Loucy (cell line): Measurements from ENCODE around the gene WWOX.

ENCODE experiments used
- H2AFZ ChIP-seq: fragments of 200-600 bp; sonication (generic); 2 replicates; pipeline ENCODE4 v1.6.0; 2016; ENCODE audit warnings: antibody characterized with exemption, mild to moderate bottlenecking, low read length, moderate library complexity
- H3F3A ChIP-seq: fragments of 200-600 bp; 2 replicates; pipeline ENCODE4 v1.6.0; 2016; ENCODE audit warnings: antibody characterized with exemption, low read depth, mild to moderate bottlenecking
- H3K27me3 ChIP-seq: fragments of 200-600 bp; sonication (generic); 2 replicates; pipeline ENCODE4 v1.6.1; 2014; ENCODE audit warnings: low read length, mild to moderate bottlenecking; ENCODE audit not compliant: insufficient read depth, poor library complexity, severe bottlenecking
- H3K36me3 ChIP-seq: fragments of 200-600 bp; sonication (generic); 2 replicates; pipeline ENCODE4 v1.6.1; 2016; ENCODE audit warnings: low read length; ENCODE audit not compliant: insufficient read depth
- H3K4me1 ChIP-seq: fragments of 200-600 bp; sonication (generic); 2 replicates; pipeline ENCODE4 v1.5.1; 2014; ENCODE audit warnings: low read length, mild to moderate bottlenecking; ENCODE audit not compliant: insufficient read depth, poor library complexity, severe bottlenecking
- H3K4me2 ChIP-seq: fragments of 200-600 bp; sonication (generic); 2 replicates; pipeline ENCODE4 v1.6.0; 2014; ENCODE audit warnings: antibody characterized with exemption, low read length, low read depth, mild to moderate bottlenecking; ENCODE audit not compliant: poor library complexity, severe bottlenecking
- H3K4me3 ChIP-seq: fragments of 200-600 bp; sonication (generic); 2 replicates; pipeline ENCODE4 v1.5.1; 2014; ENCODE audit warnings: low read length, mild to moderate bottlenecking, mixed read lengths; ENCODE audit not compliant: poor library complexity, severe bottlenecking
- H3K79me2 ChIP-seq: fragments of 200-600 bp; sonication (generic); 2 replicates; pipeline ENCODE4 v1.6.1; 2014; ENCODE audit warnings: low read length; ENCODE audit not compliant: insufficient read depth
- H3K9ac ChIP-seq: fragments of 200-600 bp; sonication (generic); 2 replicates; pipeline ENCODE4 v1.6.0; 2014; ENCODE audit warnings: mild to moderate bottlenecking, low read depth, low read length, moderate library complexity; ENCODE audit not compliant: poor library complexity, severe bottlenecking
- H3K9me2 ChIP-seq: fragments of 200-600 bp; sonication (generic); replicated peaks from 2 replicates; pipeline ENCODE4 v1.6.1; 2016; ENCODE audit warnings: low read depth, low read length, mixed read lengths
- H3K9me3 ChIP-seq: fragments of 200-600 bp; sonication (generic); 2 replicates; pipeline ENCODE4 v1.6.1; 2014; ENCODE audit warnings: mild to moderate bottlenecking, antibody characterized with exemption, low read length, low read depth; ENCODE audit not compliant: insufficient read depth
- H4K20me1 ChIP-seq: fragments of 200-600 bp; sonication (generic); 2 replicates; pipeline ENCODE4 v1.6.0; 2014; ENCODE audit warnings: antibody characterized with exemption, low read length, mild to moderate bottlenecking; ENCODE audit not compliant: insufficient read depth, poor library complexity, severe bottlenecking
- EZH2phosphoT487 ChIP-seq: fragments of 200-600 bp; IDR thresholded peaks from 2 replicates; pipeline ENCODE4 v1.6.1; 2018; ENCODE audit warnings: antibody characterized with exemption, mild to moderate bottlenecking, moderate library complexity, borderline replicate concordance
- TF ChIP-seq, protein P1 (sequence below): fragments of 200-600 bp; sonication (generic); conservative IDR thresholded peaks from 2 replicates; pipeline ENCODE4 v1.5.1; 2014; ENCODE audit warnings: mild to moderate bottlenecking, antibody characterized with exemption, low read length

WWOX gene

GRCh38 chr16:78434401-78434800 lies 334.9 kb downstream of the WWOX start:
- Histone ChIP-seq H3K4me2 (no peak overlapping the region), H3F3A (no peaks in the 10 kb centered on the region), H3K9me2 (no peaks in the 10 kb centered on the region), H3K27me3 (no peaks in the 10 kb centered on the region), H3K9ac (no peak overlapping the region), H3K4me3 (no peak overlapping the region), H2AFZ (no peak overlapping the region), H3K4me1 (peaks cover 24% of the 10 kb centered on the region), H3K9me3 (no peaks in the 10 kb centered on the region), H4K20me1 (no peaks in the 10 kb centered on the region), H3K79me2 (no peaks in the 10 kb centered on the region), H3K36me3 (peaks cover 3% of the 10 kb centered on the region; the same call in 1 of the 2 replicates)
- TF ChIP-seq, protein P1, sequence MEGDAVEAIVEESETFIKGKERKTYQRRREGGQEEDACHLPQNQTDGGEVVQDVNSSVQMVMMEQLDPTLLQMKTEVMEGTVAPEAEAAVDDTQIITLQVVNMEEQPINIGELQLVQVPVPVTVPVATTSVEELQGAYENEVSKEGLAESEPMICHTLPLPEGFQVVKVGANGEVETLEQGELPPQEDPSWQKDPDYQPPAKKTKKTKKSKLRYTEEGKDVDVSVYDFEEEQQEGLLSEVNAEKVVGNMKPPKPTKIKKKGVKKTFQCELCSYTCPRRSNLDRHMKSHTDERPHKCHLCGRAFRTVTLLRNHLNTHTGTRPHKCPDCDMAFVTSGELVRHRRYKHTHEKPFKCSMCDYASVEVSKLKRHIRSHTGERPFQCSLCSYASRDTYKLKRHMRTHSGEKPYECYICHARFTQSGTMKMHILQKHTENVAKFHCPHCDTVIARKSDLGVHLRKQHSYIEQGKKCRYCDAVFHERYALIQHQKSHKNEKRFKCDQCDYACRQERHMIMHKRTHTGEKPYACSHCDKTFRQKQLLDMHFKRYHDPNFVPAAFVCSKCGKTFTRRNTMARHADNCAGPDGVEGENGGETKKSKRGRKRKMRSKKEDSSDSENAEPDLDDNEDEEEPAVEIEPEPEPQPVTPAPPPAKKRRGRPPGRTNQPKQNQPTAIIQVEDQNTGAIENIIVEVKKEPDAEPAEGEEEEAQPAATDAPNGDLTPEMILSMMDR = no peak
- no peak for TF ChIP-seq EZH2phosphoT487

DNA sequence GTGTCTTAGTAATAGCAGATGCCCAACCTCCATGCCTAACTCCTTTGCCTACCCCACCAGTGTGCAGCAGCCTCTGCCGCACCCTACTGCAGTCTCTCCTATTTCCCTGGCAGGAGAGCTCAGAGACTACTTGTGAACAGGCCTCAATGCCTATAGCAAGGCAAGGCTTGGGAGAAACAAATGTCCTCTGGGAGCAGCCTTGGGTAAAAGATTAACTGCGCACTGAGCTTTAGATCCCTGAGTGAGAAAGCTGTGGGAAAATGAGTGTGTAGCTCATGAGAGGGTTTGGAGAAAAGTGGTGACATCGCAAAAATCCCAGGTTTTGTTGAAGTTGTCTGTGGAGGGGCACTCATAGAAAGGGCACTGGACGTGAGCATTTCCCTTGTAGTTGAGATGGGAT lies 335.8 kb downstream of the WWOX start:
- Histone ChIP-seq H3K27me3 (no peaks in the 10 kb centered on the region), H4K20me1 (no peaks in the 10 kb centered on the region), H3F3A (no peaks in the 10 kb centered on the region), H3K4me1 (peaks cover 16% of the 10 kb centered on the region), H3K9ac (no peak overlapping the region), H3K79me2 (no peaks in the 10 kb centered on the region), H3K9me3 (no peaks in the 10 kb centered on the region), H3K9me2 (no peaks in the 10 kb centered on the region), H3K36me3 (peaks cover 3% of the 10 kb centered on the region; the same call in 1 of the 2 replicates), H3K4me3 (no peak overlapping the region), H2AFZ (no peak overlapping the region), H3K4me2 (no peak overlapping the region)
- TF ChIP-seq EZH2phosphoT487 = no peak
- TF ChIP-seq, protein P1 = no peak

DNA sequence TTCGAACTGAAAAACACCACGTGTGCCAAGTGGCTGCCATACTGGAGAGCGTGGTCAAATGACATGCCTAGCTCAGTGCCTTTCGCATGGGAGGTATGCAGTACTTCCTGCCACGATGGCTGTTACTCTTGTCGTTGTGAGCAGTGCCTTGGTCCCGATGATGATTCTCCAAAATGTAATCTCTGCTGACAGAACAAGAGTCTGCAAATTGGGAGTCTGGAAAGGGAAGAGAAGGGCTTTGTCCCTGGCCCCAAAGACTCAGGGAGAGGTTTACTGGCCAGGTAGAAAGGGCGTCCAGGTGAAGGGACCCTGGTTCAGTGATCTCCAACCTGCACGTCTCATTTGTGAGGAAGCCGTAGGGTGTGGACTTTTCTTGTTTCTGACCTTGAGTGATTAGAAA lies 336.6 kb downstream of the WWOX start:
- Histone ChIP-seq H2AFZ (no peak overlapping the region), H3K79me2 (no peaks in the 10 kb centered on the region), H3K4me3 (no peak overlapping the region), H3K4me2 (no peak overlapping the region), H3K9me2 (no peaks in the 10 kb centered on the region), H3K36me3 (peaks cover 3% of the 10 kb centered on the region; the same call in 1 of the 2 replicates), H3K9me3 (no peaks in the 10 kb centered on the region), H3K4me1 (peaks cover 11% of the 10 kb centered on the region), H4K20me1 (no peaks in the 10 kb centered on the region), H3K9ac (no peak overlapping the region), H3F3A (no peaks in the 10 kb centered on the region), H3K27me3 (no peaks in the 10 kb centered on the region)
- TF ChIP-seq EZH2phosphoT487 = no peak
- TF ChIP-seq, protein P1 = no peak
